Stimulated activated memory B cell treated with anti-CD40 and anti-IgM and Interleukin-4, amounts not matched to agents 10 μg/mL and 1 μg/mL and 100 μg/mL, for 72 hours (primary cell): ENCODE measurements around the gene MUCL3.
"Not testable (repeated sequence)": the region's sequence is repeated elsewhere in the genome, so short reads cannot be mapped to it uniquely, and the experiment has no call there.

Experiments
- ATAC-seq: fragments of 150-1000 bp; cut with Tn5 transposase; 2 replicates; pipeline ENCODE4 v1.10.0; 2021
- H3K27ac Mint-ChIP-seq: one replicate; pipeline ENCODE4 v1.8.0; 2022; ENCODE audit warnings: mild to moderate bottlenecking, mixed read lengths
- H3K27me3 Mint-ChIP-seq: one replicate; pipeline ENCODE4 v1.8.0; 2022; ENCODE audit warnings: mixed read lengths
- H3K36me3 Mint-ChIP-seq: one replicate; pipeline ENCODE4 v1.8.0; 2022; ENCODE audit warnings: mixed read lengths
- H3K4me1 Mint-ChIP-seq: one replicate; pipeline ENCODE4 v1.8.0; 2022; ENCODE audit warnings: mixed read lengths
- H3K4me3 Mint-ChIP-seq: one replicate; pipeline ENCODE4 v1.8.0; 2022; ENCODE audit warnings: mild to moderate bottlenecking, moderate library complexity, mixed read lengths
- H3K9me3 Mint-ChIP-seq: one replicate; pipeline ENCODE4 v1.8.0; 2022; ENCODE audit warnings: mixed read lengths

Gene MUCL3

DNA sequence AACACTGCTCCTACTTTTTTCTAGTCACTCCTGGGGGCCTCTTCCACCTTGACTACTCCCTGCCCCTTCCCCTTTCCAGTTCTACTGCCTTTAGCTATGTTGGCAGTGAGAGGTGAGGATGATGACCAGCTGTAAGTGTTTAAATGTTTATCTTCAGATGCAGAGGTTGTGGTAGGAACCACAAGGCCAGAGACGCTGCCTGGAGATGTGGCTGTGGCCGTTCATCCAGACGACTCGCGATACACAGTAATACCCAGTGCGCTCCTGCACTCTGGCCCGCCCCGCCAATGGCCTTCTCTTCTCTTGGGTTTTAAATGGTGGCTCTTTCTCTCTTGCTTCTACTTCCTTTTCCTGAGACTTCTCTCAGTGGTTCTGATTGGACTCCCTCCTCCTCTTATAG is 22.1 kb upstream of the MUCL3 start:
- Mint-ChIP-seq H3K36me3 (peaks cover 80% of the 10 kb centered on the region), H3K4me3 (no peak overlapping the region), H3K9me3 (no peaks in the 10 kb centered on the region), H3K4me1 (peaks cover 49% of the 10 kb centered on the region), H3K27ac (no peak overlapping the region), H3K27me3 (no peaks in the 10 kb centered on the region)
- ATAC-seq: no peak

DNA sequence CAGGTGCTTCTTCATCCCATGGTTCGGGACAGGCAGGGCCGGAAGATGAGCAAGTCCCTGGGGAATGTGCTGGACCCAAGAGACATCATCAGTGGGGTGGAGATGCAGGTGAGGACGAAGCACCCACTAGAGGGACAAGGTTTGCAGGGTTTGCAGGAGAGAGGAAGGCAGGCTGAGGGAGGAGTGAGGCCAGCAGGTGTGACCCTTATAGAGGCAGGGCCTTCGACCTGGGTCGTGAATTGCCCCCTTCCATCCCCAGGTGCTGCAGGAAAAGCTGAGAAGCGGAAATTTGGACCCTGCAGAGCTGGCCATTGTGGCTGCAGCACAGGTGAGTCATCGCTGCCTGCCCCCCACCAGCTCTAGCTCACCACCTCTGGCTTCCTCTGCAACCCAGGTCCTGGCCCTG is 18.3 kb upstream of the MUCL3 start:
- Mint-ChIP-seq H3K27me3 (no peaks in the 10 kb centered on the region), H3K4me3 (no peak overlapping the region), H3K36me3 (peaks cover 83% of the 10 kb centered on the region), H3K27ac (peak overlapping the region; percentile 29), H3K9me3 (no peaks in the 10 kb centered on the region), H3K4me1 (peaks cover 16% of the 10 kb centered on the region)
- no peak for ATAC-seq

DNA sequence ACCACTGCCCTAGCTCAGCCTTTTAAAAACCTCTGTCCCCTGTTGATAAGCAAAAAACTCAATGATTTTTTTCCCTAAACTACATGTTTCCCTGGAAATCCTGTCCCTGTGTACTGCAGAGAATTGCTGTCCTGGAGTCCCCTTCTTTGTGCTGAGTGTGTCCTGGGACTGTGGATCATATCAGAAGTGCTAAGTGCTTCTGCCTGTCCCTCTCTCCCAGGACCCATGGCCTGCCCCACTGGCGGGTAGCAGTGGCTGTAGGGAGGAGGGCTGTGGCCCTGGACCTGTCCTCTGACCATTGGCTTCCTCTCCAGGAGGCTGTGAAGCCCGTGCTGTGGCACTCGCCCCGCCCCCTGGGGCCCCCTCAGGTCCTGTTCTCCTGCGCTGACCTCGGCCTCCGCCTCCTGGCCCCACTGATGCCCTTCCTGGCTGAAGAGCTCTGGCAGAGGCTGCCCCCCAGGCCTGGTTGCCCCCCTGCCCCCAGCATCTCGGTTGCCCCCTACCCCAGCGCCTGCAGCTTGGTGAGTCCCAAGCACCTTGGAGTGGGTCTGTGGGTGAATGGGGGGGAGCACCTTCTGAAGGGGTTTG is 16.6 kb upstream of the MUCL3 start:
- H3K9me3 Mint-ChIP-seq, H3K4me3 Mint-ChIP-seq, H3K27me3 Mint-ChIP-seq, H3K27ac Mint-ChIP-seq, ATAC-seq: not testable (repeated sequence)
- Mint-ChIP-seq H3K4me1 (peaks cover 12% of the 10 kb centered on the region), H3K36me3 (peaks cover 83% of the 10 kb centered on the region)

DNA sequence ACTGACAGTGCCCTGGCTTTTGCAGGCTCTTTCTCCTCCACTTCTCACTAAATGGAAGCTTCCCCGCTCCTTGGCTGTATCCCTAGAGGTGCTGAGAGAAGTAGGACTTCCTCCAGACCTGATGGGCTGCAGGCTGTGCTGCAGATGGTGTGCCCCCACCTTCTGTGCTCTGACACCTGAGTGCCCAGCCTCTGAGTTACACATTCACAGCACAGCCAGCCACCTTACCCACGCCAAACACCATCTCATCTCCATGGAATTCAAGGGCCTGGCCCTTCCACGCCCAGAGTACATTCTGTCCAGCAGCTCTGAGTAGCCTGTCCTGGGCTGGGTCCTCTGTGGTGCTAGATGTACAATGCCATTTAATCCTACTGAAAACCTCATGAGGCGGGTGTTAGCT is 14.1 kb upstream of the MUCL3 start:
- no peak for ATAC-seq
- no peak overlapping the region for H3K4me3 Mint-ChIP-seq
- H3K36me3 Mint-ChIP-seq: peaks cover 62% of the 10 kb centered on the region
- H3K9me3 Mint-ChIP-seq: peaks cover 8% of the 10 kb centered on the region
- H3K27ac Mint-ChIP-seq: no peak overlapping the region
- H3K4me1 Mint-ChIP-seq: peaks cover 8% of the 10 kb centered on the region
- H3K27me3 Mint-ChIP-seq: no peaks in the 10 kb centered on the region

DNA sequence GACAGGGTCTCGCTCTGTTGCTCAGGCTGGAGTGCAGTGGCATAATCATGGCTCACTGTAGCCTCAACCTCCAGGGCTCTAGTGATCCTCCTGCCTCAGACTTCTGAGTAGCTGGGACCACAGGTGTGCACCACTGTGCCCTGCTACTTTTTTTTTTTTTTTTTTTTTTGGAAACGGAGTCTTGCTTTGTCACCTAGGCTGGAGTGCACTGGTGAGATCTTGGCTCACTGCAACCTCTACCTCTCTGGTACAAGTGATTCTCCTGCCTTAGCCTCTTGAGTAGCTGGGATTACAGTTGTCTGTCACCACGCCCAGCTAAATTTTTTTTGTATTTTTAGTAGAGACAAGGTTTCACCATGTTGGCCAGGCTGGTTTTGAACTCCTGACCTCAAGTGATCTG is 13.7 kb upstream of the MUCL3 start:
- not testable (repeated sequence) for H3K27ac Mint-ChIP-seq, ATAC-seq, H3K27me3 Mint-ChIP-seq, H3K4me1 Mint-ChIP-seq, H3K4me3 Mint-ChIP-seq, H3K9me3 Mint-ChIP-seq
- peaks cover 58% of the 10 kb centered on the region for H3K36me3 Mint-ChIP-seq

DNA sequence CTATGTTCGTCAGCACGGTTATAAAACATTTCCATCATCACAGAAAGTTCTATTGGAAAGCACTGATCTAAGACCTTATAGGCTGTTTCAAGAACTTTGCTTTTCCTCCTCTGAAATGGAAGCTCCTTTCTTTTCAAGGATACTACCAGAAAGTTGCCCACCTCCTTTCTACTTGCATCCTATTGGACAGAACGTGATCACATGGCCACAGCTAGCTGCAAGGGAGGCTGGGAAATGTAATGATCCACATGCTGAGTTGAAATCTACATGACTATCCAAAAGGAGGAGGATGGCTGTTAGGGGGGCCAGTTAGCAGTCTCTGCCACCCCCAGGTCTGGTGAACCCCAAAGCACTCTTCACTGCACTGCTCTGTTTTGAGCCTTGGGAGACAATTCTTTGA is 12.1 kb upstream of the MUCL3 start:
- Mint-ChIP-seq H3K4me3 (no peak overlapping the region), H3K36me3 (peaks cover 42% of the 10 kb centered on the region), H3K9me3 (peaks cover 8% of the 10 kb centered on the region), H3K4me1 (no peaks in the 10 kb centered on the region), H3K27me3 (no peaks in the 10 kb centered on the region), H3K27ac (no peak overlapping the region)
- no peak for ATAC-seq

DNA sequence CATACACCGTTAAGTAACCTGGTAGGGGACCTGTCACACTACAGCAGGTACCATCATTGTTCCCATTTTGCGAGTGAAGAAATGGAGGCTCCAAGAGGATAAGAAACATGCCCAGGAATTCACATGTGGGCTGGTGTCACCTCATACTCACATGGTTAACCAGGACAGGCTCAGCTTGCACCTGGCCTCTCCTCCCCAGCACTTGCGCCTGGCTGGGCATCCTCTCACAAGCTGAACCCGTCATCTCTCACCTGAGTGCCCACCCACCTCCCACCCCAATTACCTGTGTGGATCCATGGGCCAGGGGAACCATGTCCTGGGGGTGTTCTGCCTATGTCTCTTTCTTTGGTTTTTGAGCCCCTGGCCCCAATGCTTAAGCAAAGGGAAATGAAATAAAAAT is 10.3 kb upstream of the MUCL3 start:
- Mint-ChIP-seq H3K27me3 (peaks cover 6% of the 10 kb centered on the region), H3K4me1 (no peaks in the 10 kb centered on the region), H3K27ac (no peak overlapping the region), H3K36me3 (peaks cover 36% of the 10 kb centered on the region), H3K4me3 (no peak overlapping the region), H3K9me3 (peaks cover 8% of the 10 kb centered on the region)
- no peak for ATAC-seq

DNA sequence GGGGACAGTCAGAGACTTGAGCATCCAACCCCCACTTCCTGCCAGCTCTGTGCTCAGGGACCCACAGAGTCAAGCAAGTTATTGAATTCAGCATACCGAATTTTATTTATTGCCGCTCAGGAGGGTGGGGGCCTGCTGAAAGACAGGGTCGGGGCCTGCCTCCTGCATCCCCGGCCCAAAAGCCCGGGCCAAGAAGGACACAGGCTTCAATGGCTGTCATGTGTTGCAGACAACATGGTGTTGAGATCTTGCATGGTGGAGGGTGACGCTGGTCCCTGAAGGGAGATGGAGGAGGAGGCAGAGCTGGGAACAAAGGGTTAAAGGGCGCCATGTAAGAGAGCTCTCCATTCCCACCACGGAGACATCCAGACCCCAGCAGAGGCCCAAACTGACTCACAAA is 9.5 kb upstream of the MUCL3 start:
- ATAC-seq: no peak
- peaks cover 8% of the 10 kb centered on the region for H3K9me3 Mint-ChIP-seq
- no peaks in the 10 kb centered on the region for H3K4me1 Mint-ChIP-seq
- H3K27ac Mint-ChIP-seq: no peak overlapping the region
- peaks cover 13% of the 10 kb centered on the region for H3K27me3 Mint-ChIP-seq
- peaks cover 28% of the 10 kb centered on the region for H3K36me3 Mint-ChIP-seq
- H3K4me3 Mint-ChIP-seq: no peak overlapping the region

DNA sequence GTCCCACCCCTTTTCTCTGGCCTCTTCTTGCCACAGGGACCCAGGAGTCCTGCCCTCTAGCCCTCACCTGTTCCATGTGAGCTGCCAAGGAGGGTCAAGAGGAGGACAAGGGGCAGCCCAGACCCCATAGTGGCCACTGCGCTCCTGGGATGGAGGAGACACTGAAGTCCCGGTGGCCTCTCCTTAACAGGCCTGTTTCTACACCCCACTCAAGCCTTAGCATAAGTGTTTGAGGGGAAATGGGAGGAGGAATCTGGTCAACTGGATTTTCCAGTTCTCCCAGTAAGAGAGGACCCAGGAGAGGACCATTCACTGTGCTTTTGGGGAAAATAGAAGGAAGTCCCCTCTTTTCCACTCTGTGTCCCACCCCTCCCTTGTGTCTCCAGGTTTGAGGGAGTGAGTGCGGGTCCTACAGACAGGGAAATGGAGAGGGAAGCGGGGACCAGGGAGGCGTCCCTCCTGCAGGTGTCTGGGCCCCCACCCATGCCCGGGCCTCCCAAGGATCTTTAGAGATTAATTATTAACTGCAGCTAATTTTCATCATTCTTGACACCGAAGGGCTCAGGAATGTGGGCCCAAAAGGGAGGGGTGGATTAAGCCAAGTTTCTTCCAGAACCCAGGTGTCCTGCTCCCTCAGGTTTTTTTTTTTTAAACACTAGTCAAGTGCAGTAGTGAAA is 8.7 kb upstream of the MUCL3 start, which contains the start of gene SFTA2:
TSS of gene SFTA2 (minus strand) at position 202 of the 677 bp plus-strand sequence. CDS start at position 128, 74 bp downstream.
- H3K9me3 Mint-ChIP-seq: peaks cover 8% of the 10 kb centered on the region
- no peak for ATAC-seq
- H3K4me3 Mint-ChIP-seq: no peak within 1 kb of the TSS
- peaks cover 21% of the 10 kb centered on the region for H3K27me3 Mint-ChIP-seq
- H3K27ac Mint-ChIP-seq: no peak within 1 kb of the TSS
- peaks cover 20% of the 10 kb centered on the region for H3K36me3 Mint-ChIP-seq
- H3K4me1 Mint-ChIP-seq: no peaks in the 10 kb centered on the region

DNA sequence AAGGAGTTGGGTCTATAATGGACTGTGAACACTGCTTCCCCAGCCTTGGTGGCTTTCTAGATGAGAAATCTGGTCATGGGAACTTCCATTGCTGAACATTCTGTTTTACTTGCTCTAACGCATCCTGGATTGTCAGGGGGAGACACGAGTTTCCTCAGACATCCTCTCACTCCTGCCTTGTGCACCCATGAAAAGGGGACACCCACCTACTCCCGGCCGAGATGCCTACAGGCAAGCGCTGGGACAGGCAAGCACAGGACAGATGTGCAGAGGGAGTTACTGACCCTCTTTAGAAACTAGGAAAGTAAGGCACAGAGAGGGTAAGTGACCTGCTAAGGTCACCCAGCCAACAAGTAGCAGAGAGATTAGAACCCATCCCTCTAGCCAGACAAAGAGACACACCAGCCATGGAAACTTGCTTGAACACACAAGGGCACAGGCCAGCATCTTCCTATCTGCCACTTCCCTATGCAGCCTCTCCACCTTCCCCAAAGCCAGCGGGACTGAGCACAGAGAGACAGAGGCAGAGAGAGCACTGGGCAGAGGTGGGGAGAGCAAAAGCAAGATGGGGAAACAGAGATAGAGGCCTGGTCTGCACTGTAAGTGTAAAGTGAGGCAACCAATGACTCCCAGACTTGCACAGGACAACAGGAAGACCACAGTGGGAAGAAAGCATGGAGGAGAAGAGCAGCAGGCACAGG is 8.0 kb upstream of the MUCL3 start:
- ATAC-seq: no peak
- Mint-ChIP-seq H3K9me3 (peaks cover 8% of the 10 kb centered on the region), H3K4me3 (no peak overlapping the region)

DNA sequence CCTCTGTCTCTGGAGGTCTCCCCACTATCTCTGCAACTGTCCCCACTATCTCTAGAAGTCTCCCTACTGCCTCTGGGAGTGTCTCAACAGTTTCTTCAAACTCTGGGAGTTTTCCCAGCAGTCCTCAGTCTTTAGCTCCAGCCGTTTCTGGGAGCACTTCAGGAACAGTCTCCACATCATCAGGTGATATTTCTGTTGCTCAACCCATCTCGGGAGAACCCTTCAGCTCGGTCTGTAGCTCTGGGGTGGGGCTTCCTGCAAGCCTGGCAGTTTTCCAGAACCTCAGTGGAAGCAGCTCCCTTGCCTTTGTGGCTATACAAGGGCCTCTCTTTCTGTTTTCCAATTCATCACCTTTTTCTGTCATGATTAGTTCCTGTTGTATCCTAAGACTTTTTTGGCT is 5.8 kb upstream of the MUCL3 start:
- Mint-ChIP-seq H3K4me3 (no peak overlapping the region), H3K36me3 (no peaks in the 10 kb centered on the region), H3K27me3 (peaks cover 42% of the 10 kb centered on the region), H3K9me3 (no peaks in the 10 kb centered on the region), H3K4me1 (no peaks in the 10 kb centered on the region), H3K27ac (no peak overlapping the region)
- ATAC-seq: no peak

More for the DNA sequence above, 8.0 kb upstream of the MUCL3 start:
- Mint-ChIP-seq H3K27ac (no peak overlapping the region), H3K36me3 (peaks cover 16% of the 10 kb centered on the region), H3K27me3 (peaks cover 25% of the 10 kb centered on the region), H3K4me1 (no peaks in the 10 kb centered on the region)

DNA sequence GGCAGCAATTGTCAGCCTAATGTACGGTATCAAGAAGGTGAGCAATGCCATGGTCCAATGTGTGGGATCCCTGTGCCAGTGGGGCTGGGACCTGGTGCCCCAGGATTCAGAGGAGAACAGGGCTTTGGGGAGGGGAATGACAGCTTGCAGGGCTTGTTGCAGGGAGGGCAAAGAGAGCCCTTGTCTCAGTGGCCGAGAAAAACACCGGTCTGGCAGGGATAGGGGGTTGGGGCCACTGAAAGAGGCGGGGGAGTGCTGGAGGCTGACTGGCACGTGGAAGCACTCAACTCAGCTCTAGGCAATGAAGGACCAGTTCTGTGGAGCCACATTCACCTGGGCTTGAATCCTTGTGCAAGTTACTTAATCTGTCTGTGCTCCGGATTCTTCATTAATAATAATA is 3.5 kb upstream of the MUCL3 start:
- ATAC-seq: no peak
- H3K27ac Mint-ChIP-seq: no peak overlapping the region
- no peak overlapping the region for H3K4me3 Mint-ChIP-seq
- no peaks in the 10 kb centered on the region for H3K9me3 Mint-ChIP-seq
- no peaks in the 10 kb centered on the region for H3K36me3 Mint-ChIP-seq
- H3K27me3 Mint-ChIP-seq: peaks cover 64% of the 10 kb centered on the region
- no peaks in the 10 kb centered on the region for H3K4me1 Mint-ChIP-seq

DNA sequence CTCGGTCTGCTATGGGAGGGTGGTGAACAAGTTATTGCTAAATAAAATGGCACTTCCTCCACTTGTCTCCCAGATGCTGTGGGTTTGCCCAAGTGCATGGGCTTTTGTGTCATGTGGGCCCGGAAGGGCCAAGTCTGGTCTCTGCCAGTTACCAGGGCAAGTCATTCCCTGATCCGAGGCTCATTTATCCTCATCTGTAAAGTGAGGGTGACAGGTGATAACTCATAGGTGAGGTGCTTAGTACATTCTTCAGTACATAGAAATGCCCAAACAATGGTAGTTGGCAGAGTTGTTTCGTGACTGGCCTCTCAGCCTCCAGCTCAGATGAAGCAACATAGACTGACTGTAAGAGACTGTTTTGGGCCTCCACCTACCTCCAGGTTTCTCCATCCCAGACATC is 2.0 kb upstream of the MUCL3 start:
- ATAC-seq: no peak
- Mint-ChIP-seq H3K4me3 (no peak overlapping the region), H3K27ac (no peak overlapping the region), H3K4me1 (peaks cover 7% of the 10 kb centered on the region), H3K9me3 (no peaks in the 10 kb centered on the region), H3K36me3 (no peaks in the 10 kb centered on the region), H3K27me3 (peaks cover 79% of the 10 kb centered on the region)

DNA sequence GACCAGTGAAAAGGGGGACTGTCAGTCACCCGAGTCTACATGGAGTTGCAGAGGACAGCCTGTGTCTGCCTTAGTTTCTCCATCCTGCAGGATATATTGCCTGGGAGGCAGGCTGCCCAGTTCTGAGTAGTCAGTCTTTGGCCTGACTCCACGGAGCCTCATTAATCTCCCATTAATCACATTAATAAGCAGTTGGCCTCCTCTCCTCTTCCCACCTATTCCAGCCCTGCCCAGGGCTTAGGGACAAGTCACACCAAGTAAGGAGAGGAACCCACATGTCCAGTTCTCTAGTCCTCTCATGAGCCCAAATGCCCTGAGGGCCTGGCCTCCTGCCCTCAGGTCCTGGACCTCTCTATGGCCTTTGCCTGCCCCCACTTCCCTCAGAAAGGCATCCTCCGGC is 1.3 kb upstream of the MUCL3 start:
- Mint-ChIP-seq H3K27me3 (peaks cover 86% of the 10 kb centered on the region), H3K36me3 (no peaks in the 10 kb centered on the region), H3K4me1 (peaks cover 7% of the 10 kb centered on the region), H3K4me3 (no peak overlapping the region), H3K9me3 (no peaks in the 10 kb centered on the region), H3K27ac (no peak overlapping the region)
- no peak for ATAC-seq

DNA sequence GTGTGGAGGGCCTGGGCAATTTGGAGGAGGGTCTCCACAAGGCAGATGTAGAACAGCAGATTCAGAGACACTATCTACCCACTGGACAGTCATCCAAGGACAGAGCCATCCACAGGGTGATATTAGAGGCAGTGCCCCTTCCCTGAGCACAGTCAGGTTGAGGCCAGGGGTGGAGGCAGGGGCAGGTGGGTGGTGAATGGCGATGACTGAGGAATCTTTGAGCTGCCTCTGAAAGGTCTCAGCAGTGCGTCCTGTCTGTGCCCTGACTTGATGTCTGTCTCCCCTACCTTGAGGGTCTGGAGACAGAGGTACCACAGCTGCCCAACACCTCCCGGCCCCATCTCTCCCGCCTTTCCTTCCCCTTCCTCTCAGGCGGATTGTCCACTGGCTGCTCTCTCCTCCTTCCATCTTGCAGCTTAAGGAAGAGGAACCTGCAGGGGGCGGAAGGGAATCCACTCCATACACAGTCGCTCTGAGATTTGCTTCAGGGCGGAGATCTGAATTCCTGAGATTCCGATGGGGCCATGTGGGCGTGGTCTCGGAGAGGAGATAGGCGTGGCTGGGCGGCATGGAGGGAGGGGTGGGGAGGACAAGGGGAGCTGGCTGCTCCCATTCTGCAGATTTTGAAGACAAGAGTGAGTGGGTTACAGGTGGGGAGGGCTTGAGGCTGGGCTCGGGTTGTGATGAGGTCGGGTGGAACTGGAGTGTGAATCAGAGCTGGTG is 1.7 kb downstream of the MUCL3 start:
- Mint-ChIP-seq H3K27ac (no peak overlapping the region), H3K9me3 (no peaks in the 10 kb centered on the region), H3K4me1 (peaks cover 7% of the 10 kb centered on the region), H3K4me3 (no peak overlapping the region), H3K27me3 (peaks cover 65% of the 10 kb centered on the region), H3K36me3 (no peaks in the 10 kb centered on the region)
- no peak for ATAC-seq
